Neural cell (in vitro differentiated cells): ENCODE results near the gene DLG4.

ENCODE experiments used
- CTCF ChIP-seq: fragments of 450-650 bp; IDR thresholded peaks from 2 replicates; pipeline ENCODE4 v1.5.1; 2014; ENCODE audit warnings: antibody characterized with exemption, mild to moderate bottlenecking, moderate library complexity; ENCODE audit not compliant: poor library complexity, severe bottlenecking
- EP300 ChIP-seq: fragments of 450-650 bp; conservative IDR thresholded peaks from 2 replicates; pipeline ENCODE4 v1.6.1; 2014; ENCODE audit warnings: antibody characterized with exemption, mild to moderate bottlenecking, moderate library complexity; ENCODE audit not compliant: poor library complexity, severe bottlenecking
- EZH2 ChIP-seq: fragments of 200-600, 300-800 bp; shearing (Covaris generic), sonication (generic); IDR thresholded peaks from 2 replicates; pipeline ENCODE4 v1.6.1; 2014; ENCODE audit warnings: antibody characterized with exemption, low read length, borderline replicate concordance, mild to moderate bottlenecking; ENCODE audit not compliant: insufficient read depth, poor library complexity, severe bottlenecking
- TAF1 ChIP-seq: IDR thresholded peaks from 2 replicates; pipeline ENCODE4 v1.6.1; 2012; ENCODE audit warnings: low read depth

DNA sequence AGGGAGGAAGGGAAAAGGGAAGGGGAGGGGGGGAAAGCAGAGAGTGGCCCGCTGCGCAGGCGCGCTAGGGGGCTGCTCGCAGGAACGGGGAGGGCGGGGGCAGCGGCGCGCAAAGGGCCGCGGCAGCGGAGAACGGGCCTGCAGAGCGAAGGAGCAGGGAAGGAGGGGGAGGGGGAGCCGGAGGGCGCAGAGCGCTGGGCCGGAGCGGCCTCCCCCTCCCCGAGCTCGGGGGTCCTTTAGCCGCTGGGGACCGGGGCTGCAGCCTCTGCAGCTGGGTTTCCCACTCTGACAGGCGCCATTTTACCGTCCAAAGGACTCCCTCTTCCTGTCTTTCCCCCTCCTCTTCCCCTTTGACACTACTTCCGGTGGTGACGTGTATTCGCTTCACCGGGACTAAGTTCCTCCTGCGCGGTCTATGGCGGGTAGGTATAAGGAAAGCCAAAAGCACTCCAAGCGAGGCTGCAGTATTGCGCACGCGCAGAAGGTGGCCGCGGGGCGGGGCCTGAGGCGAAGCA lies 32.1 kb upstream of the DLG4 start, which contains the start of gene CTDNEP1:
- no peak for TF ChIP-seq CTCF
- no peak for TF ChIP-seq EZH2
- peak; percentile 11 for TF ChIP-seq TAF1
- no peak for TF ChIP-seq EP300
